Kidney (tissue), 14 donors: ENCODE data around the gene ZNF217. TPM values are rescaled to one million over a fixed set of nuclear protein-coding genes. Genes with fewer than 3 reads are reported as not detected.
"Not testable (repeated sequence)": the region's sequence is repeated elsewhere in the genome, so short reads cannot be mapped to it uniquely, and the experiment has no call there.

ENCODE experiments used
- DNase-seq, 5 donors: peaks; one replicate each; pipeline ENCODE4 v3.0.0-alpha.2; 2013 to 2020
- FAIRE-seq: peaks from 2 replicates; lab custom pipeline; 2012; peaks lifted over from hg19 to GRCh38; lab: Jason Lieb, UNC
- H3K27ac ChIP-seq, 2 donors: one replicate each; pipeline ENCODE4 v1.7.0; 2013; ENCODE audit warnings: low read depth in 2 of 2, low read length in 2 of 2, inconsistent platforms in 1 of 2
- H3K27me3 ChIP-seq: one replicate; pipeline ENCODE4 v1.7.1; 2013; ENCODE audit warnings: low read length, inconsistent platforms; ENCODE audit not compliant: control insufficient read depth, insufficient read depth
- H3K36me3 ChIP-seq, 3 donors: one replicate each; pipeline versions ENCODE4 v1.7.0 to v1.7.1; 2013; ENCODE audit warnings: low read length in 3 of 3, control low read depth in 1 of 3, inconsistent platforms in 1 of 3; ENCODE audit not compliant: insufficient read depth in 3 of 3, control insufficient read depth in 2 of 3
- H3K4me1 ChIP-seq, 3 donors: one replicate each; pipeline versions ENCODE4 v1.7.0 to v1.7.1; 2013; ENCODE audit warnings: low read length in 3 of 3, inconsistent platforms in 1 of 3, low read depth in 1 of 3; ENCODE audit not compliant: control insufficient read depth in 2 of 3, insufficient read depth in 2 of 3
- H3K4me3 ChIP-seq, 3 donors: one replicate each; pipeline versions ENCODE4 v1.7.0 to v1.8.1; 2013; ENCODE audit warnings: low read length in 3 of 3, control low read depth in 1 of 3, inconsistent platforms in 1 of 3
- H3K9ac ChIP-seq, 3 donors: one replicate each; pipeline versions ENCODE4 v1.7.0 to v1.7.1; 2013; ENCODE audit warnings: low read length in 3 of 3, control low read depth in 1 of 3, inconsistent platforms in 1 of 3
- H3K9me3 ChIP-seq, 3 donors: one replicate each; pipeline versions ENCODE4 v1.7.0 to v1.7.1; 2013; ENCODE audit warnings: low read length in 3 of 3, control low read depth in 1 of 3, inconsistent platforms in 1 of 3; ENCODE audit not compliant: control insufficient read depth in 2 of 3, insufficient read depth in 1 of 3
- CTCF ChIP-seq: IDR thresholded peaks from 3 replicates; pipeline ENCODE4 v1.5.1; 2012; ENCODE audit warnings: mild to moderate bottlenecking, moderate library complexity, borderline replicate concordance; ENCODE audit not compliant: insufficient read depth; ENCODE audit errors: extremely low read depth
- intact Hi-C: fragments of 100-400 bp; cut with DNase I; formaldehyde crosslinking; loops from one replicate; pipeline ENCODE4 v1.11.1; 2022
- polyA plus RNA-seq: library from polyadenylated mRNA; stranded (reverse); fragments of 350-450 nt; fragmentation: Illumina TruSeq; extraction: RNeasy Lipid Tissue Mini Kit (QIAGEN cat#74804); gene quantifications from one replicate; pipeline ENCODE4 v1.2.3, GENCODE V29; 2014; ENCODE audit warnings: low read depth, low replicate concordance; ENCODE audit not compliant: insufficient read depth
- total RNA-seq: library from RNA; stranded (reverse); fragmentation: NEBNext Ultra II Directional; extraction: Animal tissue kit (Norgen Biotek cat#: 25700); gene quantifications from one replicate; pipeline ENCODE4 v1.2.1, GENCODE V29; 2021
- donor health status: control.
- donor health status: control.
- donor health status: control.
- donor health status: control.
- donor health status: control.
- donor health status: DM: yes; HTN: yes; CAD: no.
- donor health status: Normal renal cell carcinoma (clear cell type).

The ZNF217 gene
- total and polyA plus RNA-seq, 2 donors from 2014 or later: 5.0 to 60.9 TPM

- Histone ChIP-seq H3K36me3 (no peaks in the 10 kb centered on the region), H3K9me3 (no peaks in the 10 kb centered on the region), H3K27ac (no peak overlapping the region), H3K27me3 (no peaks in the 10 kb centered on the region), H3K9ac (no peak overlapping the region), H3K4me1 (peaks cover 7 to 9% (median 8%) of the 10 kb centered on the region in 3 donors), H3K4me3 (no peak overlapping the region)
- intact Hi-C loops: no loop called here
- DNase-seq (no peak), FAIRE-seq (no peak)
- no peak for TF ChIP-seq CTCF
Measured at GRCh38 chr20:53639647-53640440, 46.2 kb upstream of the ZNF217 start.

DNA sequence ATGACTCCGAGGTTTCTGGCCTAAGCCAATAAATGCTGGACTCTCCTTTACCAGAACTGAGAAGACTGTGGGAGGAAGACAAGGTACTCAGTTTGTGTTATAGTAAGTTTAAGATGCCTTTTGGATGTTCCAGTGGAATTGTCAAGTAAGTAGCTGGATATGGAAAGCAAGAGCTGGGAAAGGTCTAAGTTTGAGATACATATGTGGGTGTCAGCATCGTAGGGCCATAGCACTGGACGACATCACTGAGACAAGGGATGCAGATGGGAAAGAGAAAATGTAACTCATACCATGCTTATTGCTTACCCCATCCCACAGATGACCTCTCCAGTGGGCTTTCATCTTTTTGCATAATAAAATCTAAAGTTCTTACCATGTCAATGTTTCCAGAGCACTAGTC is 45.5 kb upstream of the ZNF217 start:
- DNase-seq (no peak), FAIRE-seq (no peak)
- no peaks in the 10 kb centered on the region for H3K36me3 ChIP-seq
- peaks cover 7 to 9% (median 8%) of the 10 kb centered on the region in 3 donors for H3K4me1 ChIP-seq
- no peak for TF ChIP-seq CTCF
- no peak overlapping the region for H3K9ac ChIP-seq
- no peaks in the 10 kb centered on the region for H3K27me3 ChIP-seq
- no peak overlapping the region for H3K4me3 ChIP-seq
- no peaks in the 10 kb centered on the region for H3K9me3 ChIP-seq
- intact Hi-C loops: no loop called here
- no peak overlapping the region for H3K27ac ChIP-seq

DNA sequence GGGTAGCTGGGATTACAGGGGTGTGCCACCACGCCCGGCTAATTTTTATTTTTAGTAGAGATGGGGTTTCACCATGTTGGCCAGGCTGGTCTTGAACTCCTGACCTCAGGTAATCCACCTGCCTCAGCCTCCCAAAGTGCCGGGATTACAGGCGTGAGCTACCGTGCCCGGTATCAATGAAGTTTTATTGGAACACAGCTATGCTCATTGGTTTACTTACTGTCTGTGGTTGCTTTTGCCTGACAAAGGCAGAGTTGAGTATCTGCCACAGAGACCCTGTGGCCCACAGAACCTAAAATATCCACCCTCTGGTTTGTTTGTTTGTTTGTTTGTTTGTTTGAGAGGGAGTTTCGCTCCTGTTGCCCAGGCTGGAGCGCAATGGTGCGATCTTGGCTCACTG is 43.7 kb upstream of the ZNF217 start:
- peak in 1 of 5 donors; percentile 4 for DNase-seq
- H3K36me3 ChIP-seq, intact Hi-C loops, H3K9me3 ChIP-seq, H3K27me3 ChIP-seq, H3K4me1 ChIP-seq, H3K9ac ChIP-seq, FAIRE-seq, H3K4me3 ChIP-seq, H3K27ac ChIP-seq: not testable (repeated sequence)

GRCh38 chr20:53636540-53637097 is 43.0 kb upstream of the ZNF217 start:
- Histone ChIP-seq H3K9ac (no peak overlapping the region), H3K4me1 (no peaks in the 10 kb centered on the region), H3K27ac (no peak overlapping the region), H3K27me3 (no peaks in the 10 kb centered on the region), H3K4me3 (no peak overlapping the region), H3K9me3 (no peaks in the 10 kb centered on the region), H3K36me3 (no peaks in the 10 kb centered on the region)
- intact Hi-C loops: no loop called here
- no peak for TF ChIP-seq CTCF
- FAIRE-seq (no peak), DNase-seq (no peak)
